Cerebellar cortex (tissue), 1 donor: ENCODE data around the gene PRB3.

Source experiments
- DNase-seq: peaks from one replicate; pipeline ENCODE4 v3.0.0-alpha.2; 2015; ENCODE audit warnings: low spot score

PRB3 gene

GRCh38 chr12:11269607-11270006 lies at the start of gene PRB3:
TSS of gene PRB3 (minus strand) at chr12:11269707. CDS start at chr12:11269669, 38 bp downstream.
- no peak for DNase-seq

- no peak for DNase-seq
Measured at GRCh38 chr12:11310336-11310735, 40.8 kb upstream of the PRB3 start, which contains the start of gene PRB4. TSS of gene PRB4 (minus strand) at chr12:11310436. CDS start at chr12:11310398, 38 bp downstream.

DNA sequence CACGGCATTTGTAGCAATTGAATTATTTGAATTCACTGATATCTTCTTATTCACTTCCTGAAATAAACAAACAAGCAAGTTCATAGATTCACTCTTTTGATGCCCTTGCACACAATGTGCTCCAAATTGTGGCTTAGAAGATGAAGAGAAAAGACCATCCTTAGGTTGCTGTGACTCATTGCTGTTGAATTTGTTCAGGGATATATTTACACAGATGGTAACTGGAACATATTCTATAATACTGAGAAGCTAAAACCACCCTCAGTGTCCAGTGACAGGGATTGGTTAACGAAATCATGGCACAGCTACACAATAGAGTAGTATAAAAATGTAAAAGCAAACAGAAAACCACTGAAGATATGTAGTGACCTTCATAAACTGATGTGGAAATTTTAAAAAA lies 37.6 kb upstream of the PRB3 start:
- no peak for DNase-seq

GRCh38 chr12:11273449-11273848 lies 3.9 kb upstream of the PRB3 start:
- DNase-seq: no peak

- DNase-seq: no peak
Measured at GRCh38 chr12:11264501-11264900, 5.0 kb downstream of the PRB3 start.

DNA sequence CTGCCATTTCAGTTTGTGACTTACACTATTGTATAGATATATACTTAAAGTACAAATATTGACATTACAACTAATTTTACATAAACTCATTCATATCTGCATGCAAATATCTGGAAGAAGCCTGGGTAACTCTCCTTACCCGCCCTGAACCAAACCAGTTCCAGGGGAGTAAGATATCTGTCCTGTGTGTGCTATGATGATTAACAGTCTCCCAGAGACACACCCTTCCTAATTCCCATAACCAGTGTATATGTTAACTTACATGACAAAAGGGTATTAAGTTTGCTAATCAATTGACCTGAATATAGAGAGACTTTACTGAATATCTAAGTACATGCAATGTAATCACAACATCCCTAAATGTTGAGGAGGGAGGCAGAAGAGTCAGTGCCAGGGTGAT lies 23.0 kb downstream of the PRB3 start:
- DNase-seq: no peak

DNA sequence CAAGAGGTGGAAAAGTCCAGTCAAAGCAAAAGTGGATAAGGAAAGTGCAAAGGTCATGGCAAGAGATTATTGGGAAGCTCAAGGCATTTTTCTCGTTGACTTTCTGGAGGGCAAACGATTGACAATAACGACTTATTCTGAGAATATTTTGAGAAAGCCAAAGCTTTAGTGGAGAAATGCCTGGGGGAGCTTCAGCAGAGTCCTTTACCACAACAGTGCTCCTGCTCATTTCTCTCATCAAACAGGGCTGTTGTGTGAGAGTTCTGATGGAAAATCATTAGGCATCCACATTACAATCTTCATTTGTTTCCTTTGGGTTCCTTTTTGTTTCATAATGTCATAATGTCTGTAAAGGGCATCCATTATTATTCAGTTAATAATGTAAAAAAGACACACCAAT lies 26.9 kb downstream of the PRB3 start:
- no peak for DNase-seq

GRCh38 chr12:11240348-11240930 lies 29.1 kb downstream of the PRB3 start:
- no peak for DNase-seq

GRCh38 chr12:11238275-11238674 lies 31.2 kb downstream of the PRB3 start:
- no peak for DNase-seq

DNA sequence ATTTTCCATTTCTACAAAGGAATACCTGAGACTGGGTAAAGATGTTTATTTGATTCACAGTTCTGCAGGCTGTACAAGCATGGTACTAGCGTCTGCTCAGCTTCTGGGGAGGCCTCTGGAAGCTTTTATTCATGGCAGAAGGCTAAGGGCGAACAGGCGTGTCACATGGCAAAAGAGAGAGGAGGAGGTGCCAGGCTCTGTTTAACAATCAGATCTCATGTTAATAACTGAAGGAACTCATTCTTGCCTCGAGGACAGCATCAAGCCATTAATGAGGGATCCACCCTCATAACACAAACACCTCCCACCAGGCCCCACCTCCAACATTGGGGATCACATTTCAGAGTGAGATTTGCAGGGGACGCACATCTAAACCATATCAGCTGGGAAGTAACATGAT lies 36.0 kb downstream of the PRB3 start:
- DNase-seq: no peak

DNA sequence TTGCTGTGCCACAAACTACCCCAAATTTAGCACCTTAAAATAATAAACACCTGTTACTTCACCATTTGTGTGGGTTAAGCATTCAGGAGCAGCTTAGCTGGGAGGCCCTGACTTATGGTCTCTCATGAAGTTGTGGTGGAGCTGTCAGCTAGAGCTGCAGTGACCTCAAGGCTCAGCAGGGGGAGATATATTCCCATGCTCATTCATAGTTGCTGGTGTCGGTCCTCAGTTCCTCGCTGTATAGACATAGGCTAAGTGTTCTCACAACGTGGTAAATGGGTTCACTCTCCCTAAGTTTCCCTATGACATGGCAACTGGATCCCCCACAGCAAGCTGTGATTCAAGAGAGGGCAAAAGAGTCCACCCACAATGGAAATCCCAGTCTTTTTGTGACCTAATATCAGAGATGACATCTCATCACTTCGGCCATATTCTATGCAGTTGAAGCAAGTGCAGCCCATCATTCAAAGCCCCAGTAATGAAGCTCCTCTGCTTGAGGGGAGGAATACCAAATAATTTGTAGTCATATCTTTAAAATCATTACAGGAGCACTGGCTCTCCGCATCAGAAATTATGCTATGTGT lies 41.1 kb downstream of the PRB3 start:
- peak; percentile 45 for DNase-seq

- DNase-seq: no peak
Measured at GRCh38 chr12:11227373-11227772, 42.1 kb downstream of the PRB3 start.
